Ascending aorta (tissue), 2 donors: Measurements from ENCODE around the gene INO80C. TPM values are rescaled to one million over a fixed set of nuclear protein-coding genes. Genes with fewer than 3 reads are reported as not detected.

Experiments used
- DNase-seq, 2 donors: peaks; one replicate each; pipeline ENCODE4 v3.0.0-alpha.2; 2019; ENCODE audit warnings: low spot score in 2 of 2
- H3K27ac ChIP-seq, 2 donors: fragments of 200-600 bp; sonication (generic); one replicate each; pipeline ENCODE4 v1.5.1; 2016 to 2017; ENCODE audit warnings: mild to moderate bottlenecking in 1 of 2
- H3K27me3 ChIP-seq: fragments of 200-600 bp; sonication (generic); one replicate; pipeline ENCODE4 v1.5.1; 2017
- H3K36me3 ChIP-seq, 2 donors: fragments of 200-600 bp; sonication (generic); one replicate each; pipeline ENCODE4 v1.5.1; 2016
- H3K4me1 ChIP-seq, 2 donors: fragments of 200-600 bp; sonication (generic); one replicate each; pipeline ENCODE4 v1.5.1; 2016 to 2017; ENCODE audit warnings: mild to moderate bottlenecking in 1 of 2
- H3K4me3 ChIP-seq, 2 donors: fragments of 200-600 bp; sonication (generic); one replicate each; pipeline ENCODE4 v1.5.1; 2016 to 2017; ENCODE audit warnings: mild to moderate bottlenecking in 1 of 2
- H3K9me3 ChIP-seq, 2 donors: fragments of 200-600 bp; sonication (generic); one replicate each; pipeline ENCODE4 v1.5.1; 2016
- intact Hi-C: fragments of 100-400 bp; cut with DNase I; formaldehyde crosslinking; loops from one replicate; pipeline ENCODE4 v1.15.1; 2023
- total RNA-seq: library from RNA; depleted of rRNA; stranded (reverse); fragments of >200 nt; gene quantifications from one replicate; pipeline ENCODE4 v1.1.0, GENCODE V29; 2016
- TF ChIP-seq, protein P1 (sequence below), 3 experiments: fragments of 200-600 bp in 2 of 3; fragments of 450-650 bp in 1 of 3; sonication (generic) in 2 of 3; IDR thresholded peaks; one replicate each; pipeline ENCODE4 v1.5.1; 2016 to 2019; ENCODE audit warnings: antibody characterized with exemption in 3 of 3, mild to moderate bottlenecking in 1 of 3, moderate library complexity in 1 of 3

INO80C gene
- total RNA-seq, 1 donor from 2014 or later: 11.2 TPM

- H3K36me3 ChIP-seq: no peaks in the 10 kb centered on the region
- peaks cover 0 to 14% of the 10 kb centered on the region in 2 donors for H3K9me3 ChIP-seq
- H3K27me3 ChIP-seq: no peaks in the 10 kb centered on the region
- DNase-seq: no peak
- intact Hi-C loops: no loop called here
- TF ChIP-seq, protein P1, sequence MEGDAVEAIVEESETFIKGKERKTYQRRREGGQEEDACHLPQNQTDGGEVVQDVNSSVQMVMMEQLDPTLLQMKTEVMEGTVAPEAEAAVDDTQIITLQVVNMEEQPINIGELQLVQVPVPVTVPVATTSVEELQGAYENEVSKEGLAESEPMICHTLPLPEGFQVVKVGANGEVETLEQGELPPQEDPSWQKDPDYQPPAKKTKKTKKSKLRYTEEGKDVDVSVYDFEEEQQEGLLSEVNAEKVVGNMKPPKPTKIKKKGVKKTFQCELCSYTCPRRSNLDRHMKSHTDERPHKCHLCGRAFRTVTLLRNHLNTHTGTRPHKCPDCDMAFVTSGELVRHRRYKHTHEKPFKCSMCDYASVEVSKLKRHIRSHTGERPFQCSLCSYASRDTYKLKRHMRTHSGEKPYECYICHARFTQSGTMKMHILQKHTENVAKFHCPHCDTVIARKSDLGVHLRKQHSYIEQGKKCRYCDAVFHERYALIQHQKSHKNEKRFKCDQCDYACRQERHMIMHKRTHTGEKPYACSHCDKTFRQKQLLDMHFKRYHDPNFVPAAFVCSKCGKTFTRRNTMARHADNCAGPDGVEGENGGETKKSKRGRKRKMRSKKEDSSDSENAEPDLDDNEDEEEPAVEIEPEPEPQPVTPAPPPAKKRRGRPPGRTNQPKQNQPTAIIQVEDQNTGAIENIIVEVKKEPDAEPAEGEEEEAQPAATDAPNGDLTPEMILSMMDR (IDR thresholded peaks at IDR 0.05): no peak
- H3K4me3 ChIP-seq: no peak overlapping the region
- no peaks in the 10 kb centered on the region for H3K4me1 ChIP-seq
- H3K27ac ChIP-seq: no peak overlapping the region
Observed at GRCh38 chr18:35438480-35439234, 59.1 kb downstream of the INO80C start.

- TF ChIP-seq, protein P1 (IDR thresholded peaks at IDR 0.05): no peak
Observed at GRCh38 chr18:35437836-35438235, 59.9 kb downstream of the INO80C start.

GRCh38 chr18:35436076-35436649, 61.6 kb downstream of the INO80C start:
- intact Hi-C loops: loop anchor here (2.0 kb wide), 1 partner anchor 21 kb away; no protein-coding TSS in a partner anchor

More at GRCh38 chr18:35437836-35438235, 59.9 kb downstream of the INO80C start:
- Histone ChIP-seq H3K27ac (no peak overlapping the region), H3K27me3 (no peaks in the 10 kb centered on the region), H3K36me3 (no peaks in the 10 kb centered on the region), H3K9me3 (peaks cover 0 to 14% of the 10 kb centered on the region in 2 donors), H3K4me1 (no peaks in the 10 kb centered on the region), H3K4me3 (no peak overlapping the region)
- no peak for DNase-seq
- intact Hi-C loops: loop anchor here (2.0 kb wide), 1 partner anchor 19 kb away; no protein-coding TSS in a partner anchor

GRCh38 chr18:35435401-35435800, 62.4 kb downstream of the INO80C start:
- no peak for DNase-seq
- peaks cover 0 to 14% of the 10 kb centered on the region in 2 donors for H3K9me3 ChIP-seq
- peak overlapping the region in 1 of 2 donors; percentile 52 for H3K27ac ChIP-seq
- no peaks in the 10 kb centered on the region for H3K4me1 ChIP-seq
- H3K27me3 ChIP-seq: no peaks in the 10 kb centered on the region
- no peaks in the 10 kb centered on the region for H3K36me3 ChIP-seq
- H3K4me3 ChIP-seq: no peak overlapping the region
- TF ChIP-seq, protein P1 (IDR thresholded peaks at IDR 0.05): no peak
- intact Hi-C loops: no loop called here

More at GRCh38 chr18:35436076-35436649, 61.6 kb downstream of the INO80C start:
- Histone ChIP-seq H3K36me3 (no peaks in the 10 kb centered on the region), H3K27ac (peak overlapping the region in 1 of 2 donors; percentile 59), H3K4me1 (no peaks in the 10 kb centered on the region), H3K9me3 (peaks cover 0 to 14% of the 10 kb centered on the region in 2 donors), H3K4me3 (no peak overlapping the region), H3K27me3 (no peaks in the 10 kb centered on the region)
- no peak for DNase-seq
- TF ChIP-seq, protein P1 (IDR thresholded peaks at IDR 0.05): no peak

DNA sequence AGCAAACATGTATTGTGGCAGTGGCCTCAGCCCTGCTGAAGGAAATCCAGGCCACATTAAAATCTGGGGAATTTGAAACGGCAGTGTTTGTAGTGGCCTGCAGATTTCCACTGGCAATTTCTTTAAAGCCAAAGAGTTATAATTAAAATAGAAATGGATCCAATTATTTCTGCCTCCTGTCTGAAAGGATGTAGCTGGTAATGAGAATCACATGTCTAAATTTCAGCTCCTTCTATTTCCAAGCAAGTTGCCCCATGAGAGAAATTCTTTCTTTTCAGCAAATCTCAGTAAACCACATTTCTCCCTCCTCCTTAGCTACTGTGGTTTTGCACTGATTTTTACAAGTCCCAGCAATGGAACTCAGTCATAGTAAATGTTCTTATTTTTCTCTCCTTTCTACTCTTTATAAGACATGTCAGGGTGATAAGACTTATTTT, 65.2 kb downstream of the INO80C start:
- peak overlapping the region in 1 of 2 donors; percentile 8 for H3K27ac ChIP-seq
- no peaks in the 10 kb centered on the region for H3K4me1 ChIP-seq
- no peaks in the 10 kb centered on the region for H3K36me3 ChIP-seq
- TF ChIP-seq, protein P1 (IDR thresholded peaks at IDR 0.05): no peak
- H3K4me3 ChIP-seq: no peak overlapping the region
- intact Hi-C loops: no loop called here
- DNase-seq: no peak
- H3K27me3 ChIP-seq: no peaks in the 10 kb centered on the region
- H3K9me3 ChIP-seq: peaks cover 0 to 14% of the 10 kb centered on the region in 2 donors
